Hippocampal formation (tissue), 2 donors: ENCODE data around the gene PDE2A.
A peak's percentile ranks its signal among the peaks of the same experiment; 100 is the strongest.

Source experiments
- DNase-seq, 2 donors: peaks; one replicate each; lab custom pipeline; 2025; lab: John Stamatoyannopoulos, UW

PDE2A gene

GRCh38 chr11:72636376-72636775, 37.8 kb downstream of the PDE2A start:
- DNase-seq = no peak

- DNase-seq = no peak
Observed at GRCh38 chr11:72635933-72636332, 38.3 kb downstream of the PDE2A start.

GRCh38 chr11:72635309-72635915, 38.8 kb downstream of the PDE2A start:
- DNase-seq = no peak

DNA sequence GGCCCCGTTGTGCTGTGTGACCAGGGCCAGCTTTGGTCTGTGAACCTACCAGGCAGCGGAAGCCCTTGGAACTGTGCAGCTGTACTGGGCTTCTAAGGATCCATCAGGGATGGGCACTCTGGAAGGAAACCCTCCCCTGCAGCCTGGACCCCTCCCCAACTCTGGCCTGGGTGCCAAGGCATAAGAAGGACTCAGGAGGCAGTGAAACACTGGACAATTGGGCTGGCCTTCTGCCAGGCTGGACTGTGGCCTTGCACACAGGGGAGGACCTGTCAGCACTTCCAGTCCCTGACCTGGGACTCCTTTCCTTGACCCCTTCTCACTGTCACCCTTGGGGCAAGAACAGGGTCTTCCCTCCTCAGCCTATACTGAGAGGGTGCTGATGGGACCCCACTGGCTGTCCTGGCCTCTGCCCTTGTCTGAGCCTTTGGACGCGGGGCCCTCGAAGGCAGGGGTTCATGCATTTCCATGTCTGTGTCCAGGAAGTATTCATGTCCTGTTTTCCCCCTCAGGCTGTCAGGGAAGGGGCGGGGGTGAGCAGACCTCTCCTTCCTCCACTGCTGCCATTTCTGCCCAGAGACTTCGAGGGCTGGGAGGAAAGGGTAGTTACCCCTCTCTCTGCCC, 39.6 kb downstream of the PDE2A start:
- DNase-seq = no peak

- DNase-seq = no peak
Observed at GRCh38 chr11:72634016-72634415, 40.2 kb downstream of the PDE2A start.

GRCh38 chr11:72633068-72633467, 41.2 kb downstream of the PDE2A start:
- DNase-seq = no peak

GRCh38 chr11:72631806-72632731, 42.2 kb downstream of the PDE2A start:
- peak in 1 of 2 donors; percentile 74 for DNase-seq

DNA sequence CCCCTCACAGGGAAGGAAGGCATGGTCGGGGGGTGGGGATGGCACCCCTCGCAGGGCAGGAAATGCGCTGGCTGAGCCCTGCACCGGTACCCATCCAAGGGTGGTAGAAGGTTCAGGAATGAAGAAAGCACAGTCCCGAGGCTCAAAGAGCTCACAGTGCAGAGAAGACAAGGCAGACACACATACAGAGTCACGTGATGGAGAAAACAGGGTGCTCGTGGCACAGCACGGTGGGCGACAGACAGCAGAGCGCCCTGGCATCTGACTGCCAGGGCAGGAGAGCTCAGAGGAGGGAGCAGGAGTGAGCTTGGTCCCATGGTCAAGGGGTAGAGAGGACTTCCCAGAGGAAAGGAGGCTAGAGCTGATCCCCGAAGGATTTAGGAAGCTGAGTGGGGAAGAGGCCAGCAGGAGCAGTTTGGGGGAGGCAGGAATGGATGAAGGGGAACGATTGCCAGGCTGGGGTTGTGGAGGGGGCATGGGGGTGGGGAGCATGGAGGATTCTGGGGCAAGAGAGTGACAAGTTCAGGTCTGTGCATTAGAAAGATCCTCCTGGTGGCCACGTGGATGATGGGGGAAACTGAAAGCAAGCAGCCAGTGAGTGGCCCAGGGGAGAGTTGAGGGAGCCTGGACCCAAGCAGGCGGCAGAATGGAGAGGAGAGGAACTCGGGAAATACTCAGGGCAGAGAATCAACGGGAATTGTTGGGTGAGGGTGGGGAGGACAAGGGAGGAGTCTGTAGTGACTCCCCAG, 43.9 kb downstream of the PDE2A start:
- peak; percentile 27 to 43 for DNase-seq

DNA sequence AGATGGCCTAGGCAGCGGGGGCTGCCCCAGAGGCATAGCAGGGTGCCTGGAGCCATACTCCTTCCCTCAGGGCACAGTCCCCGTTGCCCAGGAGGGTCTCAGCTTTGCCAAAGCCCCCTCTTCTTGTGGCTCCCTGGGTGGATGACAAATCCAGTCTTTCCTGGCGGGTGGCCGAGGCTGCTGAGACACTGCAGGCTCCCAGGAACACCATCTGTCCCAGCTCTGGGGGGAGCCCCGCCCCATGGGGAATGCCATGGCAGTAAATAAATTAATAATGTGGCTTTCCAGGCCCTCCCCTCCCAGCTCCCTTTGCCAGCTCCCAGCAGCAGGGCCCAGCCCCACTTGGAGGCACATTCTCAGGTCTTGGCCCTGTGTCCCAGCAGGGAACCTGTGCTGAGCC, 45.0 kb downstream of the PDE2A start:
- DNase-seq = peak; percentile 46 to 60

DNA sequence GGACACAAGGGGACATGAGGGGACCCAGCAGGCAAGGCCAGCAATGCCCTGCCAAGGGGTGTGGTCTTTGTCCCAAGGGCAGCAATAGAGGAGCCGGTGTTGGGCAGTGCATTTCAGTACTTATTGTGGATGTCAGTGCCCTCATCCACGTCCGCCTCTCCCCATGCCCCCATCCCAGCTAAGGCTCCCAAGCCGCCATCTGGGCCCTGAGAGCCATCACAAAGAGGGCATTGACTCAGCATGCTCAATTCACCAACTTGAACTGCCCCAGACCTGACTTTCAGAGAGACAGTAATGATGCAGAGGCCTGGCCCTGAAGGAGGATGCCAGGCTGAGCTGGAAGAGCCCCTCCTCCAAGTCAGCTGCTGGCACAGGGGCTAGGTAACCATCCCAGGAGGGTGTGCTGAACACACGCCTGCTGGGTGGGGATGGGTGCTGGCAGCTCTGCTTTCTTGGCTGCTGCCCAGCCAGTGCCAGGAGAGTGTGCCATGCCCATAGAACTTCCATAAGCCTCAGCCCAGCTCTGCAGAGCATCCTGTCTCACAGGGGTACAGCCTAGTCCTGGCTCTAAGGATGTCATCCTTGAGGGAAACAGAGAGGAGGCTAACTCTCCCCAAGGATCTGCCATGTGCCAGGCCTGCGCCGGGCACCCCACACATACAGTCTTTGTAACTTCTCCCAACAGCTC, 46.5 kb downstream of the PDE2A start:
- peak; percentile 58 to 86 for DNase-seq

GRCh38 chr11:72626414-72626936, 47.7 kb downstream of the PDE2A start:
- no peak for DNase-seq

DNA sequence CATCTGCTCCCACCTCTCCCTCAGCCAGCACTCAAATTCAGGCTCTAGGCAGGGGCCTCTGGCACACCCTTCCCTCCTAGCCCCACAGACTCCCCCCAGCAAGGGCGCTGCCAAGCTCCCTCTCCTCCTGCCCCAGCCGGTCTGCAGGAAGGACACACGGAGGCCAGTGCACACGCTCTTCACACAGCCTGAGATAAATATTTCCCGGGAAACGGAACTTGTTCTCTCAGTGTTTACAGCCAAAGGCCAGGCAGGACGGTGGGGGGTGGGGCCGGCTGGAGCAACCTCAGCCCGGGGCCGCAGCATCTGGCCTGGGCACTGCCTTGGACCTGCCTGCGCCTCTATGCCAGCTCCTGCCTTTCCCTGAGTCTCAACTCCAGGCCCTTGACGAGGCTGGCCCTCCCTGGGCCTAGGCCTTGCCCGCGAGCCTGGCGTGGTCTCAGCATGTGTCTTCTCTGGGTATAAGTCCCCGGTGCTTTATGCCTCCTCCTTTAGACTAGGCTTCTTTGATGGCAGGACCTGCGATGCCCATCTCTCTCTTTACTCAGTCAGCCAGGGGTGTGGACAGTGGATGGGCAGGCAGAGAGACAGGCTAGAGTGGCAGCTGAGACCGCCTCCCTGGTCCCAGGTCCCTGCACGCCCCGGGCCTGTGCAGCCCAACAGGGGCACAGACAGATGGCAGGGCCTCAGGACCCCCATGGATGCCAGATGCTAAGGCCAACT, 48.4 kb downstream of the PDE2A start:
- DNase-seq = no peak

GRCh38 chr11:72624496-72625201, 49.6 kb downstream of the PDE2A start:
- no peak for DNase-seq

DNA sequence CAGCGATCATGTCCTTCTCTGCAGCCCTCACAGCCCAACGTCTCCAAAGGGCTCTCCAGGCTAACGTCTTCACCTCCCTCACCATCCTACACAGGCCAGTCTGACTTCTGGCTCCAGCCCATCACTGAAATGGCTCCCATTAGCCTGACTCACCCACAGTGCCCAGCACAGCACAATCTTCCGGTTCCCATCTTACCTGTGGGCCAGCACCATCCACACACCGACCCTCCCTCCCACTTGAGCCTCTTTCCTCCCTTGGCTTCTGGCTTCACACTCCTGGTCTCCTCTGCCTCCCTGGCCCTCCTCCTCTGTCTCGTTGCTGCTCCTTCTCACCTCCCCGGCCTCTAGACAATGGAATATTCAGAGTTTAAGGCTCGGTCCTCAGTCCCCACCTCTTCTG, 51.2 kb downstream of the PDE2A start:
- DNase-seq = no peak

GRCh38 chr11:72621008-72621610, 53.1 kb downstream of the PDE2A start:
- DNase-seq = no peak

DNA sequence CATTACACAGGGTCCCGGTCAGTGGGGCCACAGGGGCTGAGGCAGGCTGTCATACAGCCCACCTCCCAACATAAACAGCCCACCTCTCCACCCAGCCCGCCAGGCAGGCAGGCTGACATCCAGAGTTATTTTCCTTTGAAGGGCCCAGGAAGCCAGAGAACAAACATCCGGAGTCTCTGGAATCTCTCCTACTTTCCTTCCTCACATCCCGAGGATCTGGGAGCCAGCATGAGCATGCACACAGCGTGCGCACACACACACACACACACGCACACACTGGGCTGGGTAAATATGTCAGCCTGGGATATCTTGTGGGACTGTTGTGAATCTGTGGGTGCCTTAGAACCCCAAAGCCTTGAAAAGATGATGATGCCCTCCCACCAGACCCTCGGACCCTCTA, 55.4 kb downstream of the PDE2A start:
- no peak for DNase-seq

GRCh38 chr11:72617080-72617762, 57.0 kb downstream of the PDE2A start:
- peak; percentile 26 to 36 for DNase-seq

DNA sequence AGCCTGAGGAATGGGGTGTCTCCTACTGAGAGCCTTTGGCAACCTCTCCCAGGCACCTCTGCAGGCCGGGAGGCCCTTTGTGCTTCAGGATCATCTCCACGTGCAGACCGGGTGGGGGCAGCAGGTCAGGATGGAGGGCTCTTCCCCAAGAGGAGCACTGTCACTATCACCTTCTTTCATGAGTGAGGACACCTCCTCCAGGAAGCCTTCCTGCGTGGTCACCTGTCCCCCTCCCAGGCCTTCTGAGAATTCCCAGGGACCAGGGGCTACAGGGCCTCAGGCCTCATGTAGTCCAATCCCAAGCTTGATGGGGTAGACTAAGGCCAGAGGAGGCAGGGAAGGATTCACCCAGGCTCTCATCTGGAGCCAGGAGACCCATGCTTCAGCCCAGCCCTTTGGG, 57.6 kb downstream of the PDE2A start:
- DNase-seq = no peak

DNA sequence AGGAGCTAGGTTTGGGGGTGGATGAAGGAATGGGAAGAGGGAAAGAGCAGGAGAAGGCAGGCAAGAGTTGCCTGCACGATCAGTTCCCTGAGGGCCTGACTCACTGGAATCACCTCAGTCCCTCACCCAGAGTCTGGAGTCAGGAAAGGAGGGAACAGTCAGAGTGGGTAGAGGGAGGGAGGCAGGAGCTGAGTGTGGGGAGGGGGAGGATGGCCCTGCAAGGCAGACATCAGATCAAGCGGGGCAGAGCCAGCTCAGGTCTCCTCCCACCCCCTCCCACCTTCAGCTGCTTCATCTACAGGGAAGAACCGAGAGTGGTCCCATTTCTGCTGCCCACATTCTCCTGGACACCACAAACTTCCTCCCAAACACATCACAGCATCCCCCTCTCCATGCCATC, 58.9 kb downstream of the PDE2A start:
- DNase-seq = no peak
